OCI-LY3 (cell line): ENCODE data around the gene ACTA2.

Experiments
- H2AFZ ChIP-seq: fragments of 200-600, 300-600 bp; shearing (Covaris generic); 2 replicates; pipeline ENCODE4 v1.6.0; 2014; ENCODE audit warnings: antibody characterized with exemption, low read depth, low read length
- H3K27ac ChIP-seq: fragments of 200-600, 300-600 bp; sonication (generic); 2 replicates; pipeline ENCODE4 v1.5.1; 2014; ENCODE audit warnings: mild to moderate bottlenecking, low read length, moderate library complexity, mixed read lengths
- H3K27me3 ChIP-seq: fragments of 200-600, 300-600 bp; sonication (generic); 2 replicates; pipeline ENCODE4 v1.6.1; 2014; ENCODE audit warnings: low read depth, low read length, mixed read lengths
- H3K36me3 ChIP-seq: fragments of 200-600, 300-600 bp; sonication (generic); replicated peaks from 2 replicates; pipeline ENCODE3; 2014; ENCODE audit warnings: low read depth, low read length, mixed read lengths
- H3K4me1 ChIP-seq: fragments of 300-600, 200-600 bp; sonication (generic); 2 replicates; pipeline ENCODE4 v1.6.1; 2014; ENCODE audit warnings: low read length, mixed read lengths
- H3K4me2 ChIP-seq: fragments of 200-600, 300-600 bp; sonication (generic); 2 replicates; pipeline ENCODE4 v1.6.1; 2014; ENCODE audit warnings: low read length, mixed read lengths
- H3K4me3 ChIP-seq: fragments of 300-600, 200-600 bp; sonication (generic); 2 replicates; pipeline ENCODE4 v1.5.1; 2014; ENCODE audit warnings: antibody characterized with exemption, mild to moderate bottlenecking, low read length, moderate library complexity
- H3K79me2 ChIP-seq: fragments of 300-600, 200-600 bp; shearing (Covaris generic); 2 replicates; pipeline ENCODE4 v1.6.1; 2014; ENCODE audit warnings: mild to moderate bottlenecking, low read length, mixed read lengths
- H3K9ac ChIP-seq: fragments of 300-600, 200-600 bp; shearing (Covaris generic); 2 replicates; pipeline ENCODE4 v1.6.0; 2014; ENCODE audit warnings: mild to moderate bottlenecking, low read length, moderate library complexity
- H3K9me3 ChIP-seq: fragments of 200-600, 300-600 bp; shearing (Covaris generic); 2 replicates; pipeline ENCODE4 v1.6.1; 2014; ENCODE audit warnings: low read length, mixed read lengths; ENCODE audit not compliant: insufficient read depth
- H4K20me1 ChIP-seq: fragments of 200-600, 300-600 bp; sonication (generic); 2 replicates; pipeline ENCODE4 v1.6.1; 2016; ENCODE audit warnings: low read length, mixed read lengths; ENCODE audit not compliant: insufficient read depth
- CTCF ChIP-seq: fragments of 200-600, 300-600 bp; sonication (generic); IDR thresholded peaks from 2 replicates; pipeline ENCODE4 v1.5.1; 2014; ENCODE audit warnings: antibody characterized with exemption, low read length, low read depth
- EZH2phosphoT487 ChIP-seq: fragments of 200-600 bp; shearing (Covaris generic); IDR thresholded peaks from 2 replicates; pipeline ENCODE4 v1.6.1; 2018; ENCODE audit warnings: antibody characterized with exemption, mixed run types, low read depth

The ACTA2 gene

DNA sequence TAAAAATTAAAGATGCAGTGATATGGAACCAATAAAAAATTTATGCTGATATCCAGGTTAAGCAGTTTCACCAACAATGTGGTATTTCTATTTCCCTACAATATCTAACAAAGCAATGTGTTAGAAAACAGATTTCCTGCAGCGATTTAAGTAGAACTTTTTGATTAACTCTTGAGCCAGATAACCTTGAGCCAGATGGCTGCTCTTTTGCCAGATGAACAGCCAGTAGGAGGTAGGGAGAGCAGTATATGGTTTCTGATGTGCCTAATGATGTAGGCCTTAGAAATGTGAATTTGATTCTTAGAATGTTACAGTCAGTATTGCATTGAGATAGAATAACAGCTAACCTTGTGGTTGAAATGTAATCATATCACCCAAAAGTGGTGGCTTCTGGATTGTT is 41.5 kb downstream of the ACTA2 start:
- no peak overlapping the region for H3K4me2 ChIP-seq

DNA sequence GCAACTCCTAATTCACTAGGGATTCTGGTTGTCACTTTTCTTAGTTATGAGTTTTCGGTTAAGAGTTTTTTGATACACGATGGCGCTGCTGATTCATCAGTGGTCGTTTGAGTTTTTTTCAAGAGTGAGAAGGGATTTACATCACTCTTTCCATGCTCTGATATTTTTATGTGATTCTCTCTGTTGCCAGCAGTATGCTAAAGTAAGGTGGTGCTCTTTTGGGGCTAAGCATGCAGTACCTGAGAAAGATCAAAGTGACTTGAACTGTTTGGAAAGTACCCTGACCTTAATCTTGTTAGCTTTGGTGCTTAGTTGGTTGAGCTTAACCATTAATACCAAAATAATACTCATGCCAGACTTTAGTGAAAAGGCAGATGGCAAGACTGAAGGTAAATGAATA is 44.4 kb downstream of the ACTA2 start:
- TF ChIP-seq EZH2phosphoT487: no peak
- no peak for TF ChIP-seq CTCF
- Histone ChIP-seq H3K79me2 (no peaks in the 10 kb centered on the region), H3K4me3 (no peak overlapping the region), H3K4me1 (peaks cover 4% of the 10 kb centered on the region), H4K20me1 (no peaks in the 10 kb centered on the region), H3K27me3 (no peaks in the 10 kb centered on the region), H3K27ac (no peak overlapping the region), H3K36me3 (peaks cover 16% of the 10 kb centered on the region), H2AFZ (no peak overlapping the region), H3K9ac (no peak overlapping the region), H3K9me3 (no peaks in the 10 kb centered on the region), H3K4me2 (no peak overlapping the region)

More for the DNA sequence above, 41.5 kb downstream of the ACTA2 start:
- peaks cover 3% of the 10 kb centered on the region for H3K36me3 ChIP-seq
- no peak overlapping the region for H3K27ac ChIP-seq
- no peaks in the 10 kb centered on the region for H3K9me3 ChIP-seq
- H3K27me3 ChIP-seq: no peaks in the 10 kb centered on the region
- no peaks in the 10 kb centered on the region for H3K4me1 ChIP-seq
- no peak overlapping the region for H2AFZ ChIP-seq
- no peaks in the 10 kb centered on the region for H4K20me1 ChIP-seq
- no peaks in the 10 kb centered on the region for H3K79me2 ChIP-seq
- TF ChIP-seq CTCF (no peak), EZH2phosphoT487 (no peak)
- H3K9ac ChIP-seq: no peak overlapping the region
- H3K4me3 ChIP-seq: no peak overlapping the region

- Histone ChIP-seq H3K9me3 (no peaks in the 10 kb centered on the region), H3K27ac (no peak overlapping the region)
Observed at GRCh38 chr10:88906921-88907320, 45.7 kb downstream of the ACTA2 start.

DNA sequence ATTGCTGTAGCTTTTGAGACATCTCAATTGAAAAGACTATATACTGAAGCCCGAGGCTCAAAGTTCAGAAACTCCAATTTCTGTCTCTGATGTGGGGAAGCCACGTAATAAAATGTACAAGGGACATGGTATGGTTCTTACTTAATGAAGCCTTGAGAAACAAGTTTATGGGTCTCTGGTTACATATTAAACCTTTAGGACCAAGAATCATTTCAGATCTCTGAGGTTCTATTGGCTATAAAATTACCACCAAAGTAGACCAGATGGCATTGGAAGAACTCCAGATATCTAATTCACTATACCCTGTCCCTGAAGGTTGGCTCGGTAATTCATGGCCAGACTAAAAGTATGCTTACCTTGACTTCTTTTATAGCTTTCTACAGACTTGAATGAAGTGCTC is 48.9 kb downstream of the ACTA2 start:
- Histone ChIP-seq H3K4me3 (no peak overlapping the region), H3K79me2 (peaks cover 15% of the 10 kb centered on the region), H3K4me2 (no peak overlapping the region), H3K4me1 (peaks cover 47% of the 10 kb centered on the region), H3K27ac (no peak overlapping the region), H3K27me3 (no peaks in the 10 kb centered on the region), H3K36me3 (peaks cover 24% of the 10 kb centered on the region), H4K20me1 (no peaks in the 10 kb centered on the region), H2AFZ (no peak overlapping the region), H3K9ac (no peak overlapping the region), H3K9me3 (no peaks in the 10 kb centered on the region)
- TF ChIP-seq CTCF: no peak
- no peak for TF ChIP-seq EZH2phosphoT487

More at GRCh38 chr10:88906921-88907320, 45.7 kb downstream of the ACTA2 start:
- H4K20me1 ChIP-seq: no peaks in the 10 kb centered on the region
- no peak overlapping the region for H3K4me2 ChIP-seq
- H3K9ac ChIP-seq: no peak overlapping the region
- peaks cover 17% of the 10 kb centered on the region for H3K4me1 ChIP-seq
- no peaks in the 10 kb centered on the region for H3K27me3 ChIP-seq
- no peak for TF ChIP-seq CTCF
- no peak for TF ChIP-seq EZH2phosphoT487
- peaks cover 24% of the 10 kb centered on the region for H3K36me3 ChIP-seq
- no peaks in the 10 kb centered on the region for H3K79me2 ChIP-seq
- no peak overlapping the region for H3K4me3 ChIP-seq
- H2AFZ ChIP-seq: no peak overlapping the region
